GM12801 (cell line): ENCODE measurements around the gene PLCD1.

ENCODE experiments used
- TF ChIP-seq, protein P1 (sequence below): IDR thresholded peaks from one replicate; pipeline ENCODE4 v1.5.1; 2011; ENCODE audit warnings: control low read depth; ENCODE audit not compliant: insufficient read length; ENCODE audit errors: extremely low read depth

Gene PLCD1

DNA sequence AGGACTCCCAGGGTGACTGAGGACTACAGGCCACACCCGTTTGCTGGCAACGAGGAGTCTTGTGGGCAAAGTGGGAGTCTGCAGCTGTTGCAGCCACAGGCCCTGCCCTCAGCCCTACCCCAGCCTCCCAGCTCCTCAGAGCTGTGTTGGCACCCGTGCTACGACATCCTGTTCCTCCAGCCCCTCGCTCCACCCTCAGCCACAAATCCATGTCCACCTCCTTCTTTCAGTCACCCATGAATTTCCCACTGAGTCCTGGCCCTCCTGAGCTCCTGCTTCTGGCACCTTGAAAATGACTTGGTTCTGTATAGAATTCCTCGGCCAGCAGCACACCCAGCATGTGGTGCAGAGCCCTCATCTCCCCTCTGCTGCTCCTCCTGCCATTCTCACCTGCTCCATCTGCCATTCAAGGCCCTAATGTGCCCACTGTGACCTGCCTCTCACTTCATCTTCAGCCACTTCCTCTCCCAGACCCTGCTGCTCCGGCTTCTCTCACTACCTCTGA lies 59.8 kb downstream of the PLCD1 start:
- TF ChIP-seq, protein P1, sequence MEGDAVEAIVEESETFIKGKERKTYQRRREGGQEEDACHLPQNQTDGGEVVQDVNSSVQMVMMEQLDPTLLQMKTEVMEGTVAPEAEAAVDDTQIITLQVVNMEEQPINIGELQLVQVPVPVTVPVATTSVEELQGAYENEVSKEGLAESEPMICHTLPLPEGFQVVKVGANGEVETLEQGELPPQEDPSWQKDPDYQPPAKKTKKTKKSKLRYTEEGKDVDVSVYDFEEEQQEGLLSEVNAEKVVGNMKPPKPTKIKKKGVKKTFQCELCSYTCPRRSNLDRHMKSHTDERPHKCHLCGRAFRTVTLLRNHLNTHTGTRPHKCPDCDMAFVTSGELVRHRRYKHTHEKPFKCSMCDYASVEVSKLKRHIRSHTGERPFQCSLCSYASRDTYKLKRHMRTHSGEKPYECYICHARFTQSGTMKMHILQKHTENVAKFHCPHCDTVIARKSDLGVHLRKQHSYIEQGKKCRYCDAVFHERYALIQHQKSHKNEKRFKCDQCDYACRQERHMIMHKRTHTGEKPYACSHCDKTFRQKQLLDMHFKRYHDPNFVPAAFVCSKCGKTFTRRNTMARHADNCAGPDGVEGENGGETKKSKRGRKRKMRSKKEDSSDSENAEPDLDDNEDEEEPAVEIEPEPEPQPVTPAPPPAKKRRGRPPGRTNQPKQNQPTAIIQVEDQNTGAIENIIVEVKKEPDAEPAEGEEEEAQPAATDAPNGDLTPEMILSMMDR, result no peak

DNA sequence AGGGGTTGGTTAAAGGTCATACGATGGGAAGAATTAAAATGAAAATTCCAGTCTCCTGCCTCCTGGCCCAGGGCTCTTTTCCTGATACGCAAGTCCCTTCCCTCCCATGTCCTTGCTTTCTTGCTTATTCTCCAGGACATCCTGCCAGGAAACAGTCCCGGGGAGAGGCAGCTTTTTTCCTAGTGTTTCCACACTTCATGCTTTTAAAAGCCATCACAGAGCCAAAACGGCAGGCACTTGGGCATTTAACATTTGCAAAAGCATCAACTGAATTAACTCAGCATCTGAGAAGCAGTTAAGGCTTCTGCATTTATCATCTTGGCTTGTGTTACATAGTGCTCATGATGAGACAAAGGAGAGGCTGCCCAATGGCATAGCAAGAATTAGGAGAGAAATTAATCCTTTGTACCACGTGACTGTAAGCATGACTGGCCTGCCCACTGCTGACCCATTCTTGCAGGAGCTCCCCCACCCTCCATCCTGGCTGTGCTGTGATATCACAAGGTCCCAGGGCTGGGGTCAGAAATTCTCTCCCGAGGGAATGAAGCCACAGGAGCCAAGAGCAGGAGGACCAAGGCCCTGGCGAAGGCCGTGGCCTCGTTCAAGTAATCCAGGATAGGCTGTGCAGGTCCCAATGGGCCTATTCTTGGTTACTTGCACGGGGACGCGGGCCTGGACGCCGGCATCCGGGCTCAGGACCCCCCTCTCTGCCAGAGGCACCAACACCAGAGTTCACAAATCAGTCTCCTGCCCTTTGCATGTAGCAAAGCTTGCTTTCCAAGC lies 60.4 kb downstream of the PLCD1 start:
- TF ChIP-seq, protein P1, result no peak

DNA sequence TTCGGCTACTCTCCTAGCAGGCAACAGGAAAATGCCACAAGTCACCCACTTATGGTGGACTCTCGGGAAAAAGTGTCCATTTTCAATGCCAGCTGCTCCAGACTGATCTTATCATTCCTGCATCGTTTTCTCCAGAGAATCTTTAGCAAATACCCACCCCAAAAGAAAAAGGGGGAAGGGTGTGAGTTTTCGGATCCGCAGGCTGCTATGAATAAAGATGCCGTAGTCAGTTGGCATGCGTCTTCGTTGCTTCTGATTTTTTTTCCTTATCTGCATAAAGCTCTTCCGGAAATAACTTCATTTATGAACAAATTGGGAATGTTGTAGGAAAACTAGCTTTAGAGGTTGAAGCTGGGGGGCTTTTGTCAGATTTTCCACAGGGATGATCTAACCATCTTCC lies 61.2 kb downstream of the PLCD1 start:
- TF ChIP-seq, protein P1, result no peak

- TF ChIP-seq, protein P1, result no peak
Observed at GRCh38 chr3:37967260-37967881, 62.1 kb downstream of the PLCD1 start.

DNA sequence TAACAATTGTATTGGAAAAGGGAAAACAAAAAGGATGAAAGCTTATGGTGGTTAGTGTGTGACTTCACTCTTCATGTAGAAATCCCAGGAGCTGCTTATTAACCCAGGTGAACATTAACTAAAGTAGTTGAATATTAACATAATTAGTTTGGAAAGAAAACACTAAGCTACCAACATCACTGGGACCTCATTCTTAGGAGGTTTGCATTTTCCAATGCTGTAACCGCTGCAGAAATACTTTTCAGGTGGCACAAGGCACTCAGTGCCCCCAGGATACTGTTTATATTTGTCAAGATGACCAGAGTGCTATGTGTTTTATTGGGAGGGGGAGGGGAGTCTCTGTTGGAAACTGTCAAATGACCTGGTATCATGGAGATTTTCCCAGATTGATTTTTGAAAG lies 64.7 kb downstream of the PLCD1 start:
- TF ChIP-seq, protein P1, result no peak

GRCh38 chr3:37964146-37964545 lies 65.3 kb downstream of the PLCD1 start:
- TF ChIP-seq, protein P1, result no peak

GRCh38 chr3:37963635-37964034 lies 65.8 kb downstream of the PLCD1 start:
- TF ChIP-seq, protein P1, result no peak
